Sciatic nerve (tissue), 2 donors: ENCODE measurements around the gene CA6. TPM values are rescaled to one million over a fixed set of nuclear protein-coding genes. Genes with fewer than 3 reads are reported as not detected.
A peak's percentile ranks its signal among the peaks of the same experiment; 100 is the strongest.
"Not testable (repeated sequence)": the region's sequence is repeated elsewhere in the genome, so short reads cannot be mapped to it uniquely, and the experiment has no call there.

Source experiments
- ATAC-seq: fragments of 200-7000 bp; cut with Tn5 transposase; one replicate; pipeline ENCODE4 v1.9.1; 2020; ENCODE audit warnings: mild to moderate bottlenecking, moderate library complexity
- DNase-seq: peaks from one replicate; pipeline ENCODE4 v3.0.0-alpha.2; 2020; ENCODE audit warnings: low spot score
- intact Hi-C: fragments of 100-400 bp; cut with DNase I; formaldehyde crosslinking; loops from one replicate; pipeline ENCODE4 v1.14.2; 2022
- total RNA-seq: library from RNA; stranded (reverse); fragmentation: NEBNext Ultra II Directional; extraction: Animal tissue kit (Norgen Biotek cat#: 25700); gene quantifications from one replicate; pipeline ENCODE4 v1.2.1, GENCODE V29; 2021
- donor health status: DM: no; HTN: no; CAD: no.
- donor health status: DM: no; HTN: no; CAD: no.

The CA6 gene
- total RNA-seq, 1 donor from 2014 or later, result not detected

DNA sequence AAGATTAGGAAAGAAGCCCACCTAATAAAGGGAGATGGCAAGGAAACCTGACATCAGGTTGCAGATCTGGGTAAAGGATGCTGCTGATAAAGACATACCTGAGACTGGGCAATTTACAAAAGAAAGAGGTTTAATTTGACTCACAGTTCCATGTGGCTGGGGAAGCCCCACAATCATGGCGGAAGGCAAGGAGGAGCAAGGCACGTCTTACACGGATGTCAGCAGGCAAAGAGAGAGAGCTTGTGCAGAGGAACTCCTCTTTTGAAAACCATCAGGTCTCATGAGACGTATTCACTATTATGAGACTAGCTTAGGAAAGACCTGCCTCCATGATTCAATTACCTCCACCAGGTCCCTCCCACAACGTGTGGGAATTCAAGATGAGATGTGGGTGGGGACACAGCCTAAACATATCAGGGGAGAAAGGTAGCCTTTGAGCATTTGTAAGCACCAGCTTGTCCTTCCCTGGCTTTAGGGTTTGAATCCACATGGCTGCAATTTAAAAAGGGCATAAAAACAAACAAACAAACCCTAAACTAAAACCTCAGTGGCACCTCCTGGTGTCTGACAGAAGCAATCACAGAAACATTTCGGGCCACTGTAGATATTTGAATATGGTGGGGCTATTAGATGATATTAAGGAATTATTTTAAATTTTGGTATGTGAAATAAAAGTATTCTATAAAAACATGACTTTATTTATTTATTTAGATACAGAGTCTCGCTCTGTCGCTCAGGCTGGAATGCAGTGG, 47.4 kb downstream of the CA6 start:
- DNase-seq (no peak), ATAC-seq (no peak)
- intact Hi-C loops, result no loop called here

DNA sequence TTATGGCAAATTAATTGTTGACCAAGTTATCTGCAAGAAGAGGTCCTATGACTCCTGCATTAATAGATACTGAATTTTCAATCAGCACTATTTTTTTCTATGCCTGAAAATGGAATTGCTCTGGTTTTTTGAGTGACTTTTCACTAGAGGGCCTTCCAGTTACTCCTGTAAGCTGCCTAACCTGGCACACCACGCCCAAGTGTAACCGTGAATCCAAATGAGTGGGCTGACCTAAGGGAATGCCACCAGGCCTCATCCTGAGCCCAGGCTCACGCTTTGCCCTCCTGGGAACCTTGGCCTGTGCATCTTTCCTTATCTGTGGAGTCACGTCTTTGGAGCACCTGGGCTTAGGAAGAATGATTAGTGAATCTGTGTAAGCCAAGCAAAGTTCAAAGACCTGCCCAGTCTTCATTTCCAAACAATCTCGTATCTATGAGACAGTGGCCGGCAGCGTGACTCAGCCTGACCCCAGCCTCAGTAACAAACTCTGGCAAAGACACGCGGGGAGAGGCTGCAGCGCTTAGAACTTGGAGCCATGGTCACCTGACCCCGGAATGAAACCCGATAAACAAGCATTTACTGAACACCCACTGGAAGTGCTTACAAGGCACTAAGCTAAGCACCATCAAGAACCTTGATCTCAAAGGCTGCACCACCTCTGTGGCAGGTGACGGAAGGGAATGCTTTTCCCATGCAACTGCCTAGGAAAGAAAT, 48.5 kb downstream of the CA6 start:
- ATAC-seq, result not testable (repeated sequence)

DNA sequence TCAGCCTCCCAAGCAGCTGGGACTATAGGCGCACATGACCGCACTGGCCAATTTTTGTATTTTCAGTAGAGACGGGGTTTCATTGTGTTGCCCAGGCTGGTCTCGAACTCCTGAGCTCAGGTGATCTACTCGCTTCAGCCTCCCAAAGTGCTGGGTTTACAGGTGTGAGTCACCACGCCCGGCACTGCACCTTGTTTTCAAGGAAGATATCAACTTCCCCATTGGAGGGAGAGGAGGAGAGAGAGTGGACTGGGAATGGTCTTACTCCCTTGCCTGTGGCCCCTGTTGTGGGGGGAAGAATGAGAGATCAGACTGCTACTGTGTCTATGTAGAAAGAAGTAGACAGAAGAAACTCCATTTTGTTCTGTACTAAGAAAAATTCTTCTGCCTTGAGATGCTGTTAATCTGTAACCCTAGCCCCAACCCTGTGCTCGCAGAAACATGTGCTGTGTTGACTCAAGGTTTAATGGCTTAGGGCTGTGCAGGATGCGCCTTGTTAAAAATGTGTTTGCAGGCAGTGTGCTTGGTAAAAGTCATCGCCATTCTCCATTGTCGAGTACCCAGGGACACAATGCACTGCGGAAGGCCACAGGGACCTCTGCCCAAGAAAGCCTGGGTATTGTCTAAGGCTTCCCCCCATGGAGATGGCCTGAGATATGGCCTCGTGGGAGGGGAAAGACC, 56.0 kb downstream of the CA6 start:
- ATAC-seq, intact Hi-C loops: not testable (repeated sequence)

More for the DNA sequence above, 48.5 kb downstream of the CA6 start:
- intact Hi-C loops, DNase-seq: not testable (repeated sequence)

GRCh38 chr1:9002215-9002560, 56.5 kb downstream of the CA6 start:
- intact Hi-C loops, DNase-seq, ATAC-seq: not testable (repeated sequence)

More for the DNA sequence above, 56.0 kb downstream of the CA6 start:
- DNase-seq, result not testable (repeated sequence)

- intact Hi-C loops, result no loop called here
- no peak for ATAC-seq
- DNase-seq, result no peak
Observed at GRCh38 chr1:9004031-9004699, 58.5 kb downstream of the CA6 start.

DNA sequence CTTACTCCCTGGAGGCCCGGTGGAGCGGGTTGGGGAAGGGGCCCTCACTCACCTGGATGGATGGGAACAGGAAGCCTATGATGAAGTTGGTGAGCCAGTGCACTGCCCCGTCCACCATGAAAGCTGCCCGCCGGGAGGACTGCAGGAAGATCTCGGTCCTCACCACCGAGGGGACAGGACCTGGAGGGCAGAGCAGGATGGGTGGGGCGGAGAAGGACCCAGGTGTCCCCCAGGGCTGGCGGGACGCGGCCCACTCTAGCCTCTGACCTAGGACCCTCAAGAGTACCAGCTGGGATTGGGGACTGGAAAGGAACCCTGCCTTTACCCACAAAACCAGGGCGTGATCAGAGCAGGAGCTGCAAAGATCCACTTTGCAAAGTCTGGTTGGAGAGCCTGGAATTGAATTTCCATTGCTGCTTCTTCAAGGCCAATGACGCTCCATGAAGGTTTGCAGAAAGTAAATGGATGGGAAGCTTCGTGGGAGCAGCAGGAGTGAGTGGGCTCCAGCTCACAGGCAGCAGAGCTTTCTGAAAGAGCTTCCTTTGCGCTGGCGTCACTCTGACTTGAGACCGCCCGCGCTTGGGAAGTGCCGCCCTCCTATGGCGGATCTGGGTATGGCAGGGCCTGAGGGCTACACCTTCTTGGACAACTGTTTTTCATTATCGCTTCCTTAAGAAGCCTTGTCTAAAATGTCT, 59.2 kb downstream of the CA6 start:
- ATAC-seq (peak; percentile 91), DNase-seq (peak; percentile 93)
- intact Hi-C loops, result no loop called here

- DNase-seq (no peak), ATAC-seq (no peak)
- intact Hi-C loops, result no loop called here
Observed at GRCh38 chr1:9005395-9005708, 59.7 kb downstream of the CA6 start.

GRCh38 chr1:9006956-9007615, 61.4 kb downstream of the CA6 start:
- intact Hi-C loops, result no loop called here
- DNase-seq (no peak), ATAC-seq (no peak)

GRCh38 chr1:9008236-9008635, 62.6 kb downstream of the CA6 start:
- ATAC-seq (no peak), DNase-seq (no peak)
- intact Hi-C loops, result no loop called here

DNA sequence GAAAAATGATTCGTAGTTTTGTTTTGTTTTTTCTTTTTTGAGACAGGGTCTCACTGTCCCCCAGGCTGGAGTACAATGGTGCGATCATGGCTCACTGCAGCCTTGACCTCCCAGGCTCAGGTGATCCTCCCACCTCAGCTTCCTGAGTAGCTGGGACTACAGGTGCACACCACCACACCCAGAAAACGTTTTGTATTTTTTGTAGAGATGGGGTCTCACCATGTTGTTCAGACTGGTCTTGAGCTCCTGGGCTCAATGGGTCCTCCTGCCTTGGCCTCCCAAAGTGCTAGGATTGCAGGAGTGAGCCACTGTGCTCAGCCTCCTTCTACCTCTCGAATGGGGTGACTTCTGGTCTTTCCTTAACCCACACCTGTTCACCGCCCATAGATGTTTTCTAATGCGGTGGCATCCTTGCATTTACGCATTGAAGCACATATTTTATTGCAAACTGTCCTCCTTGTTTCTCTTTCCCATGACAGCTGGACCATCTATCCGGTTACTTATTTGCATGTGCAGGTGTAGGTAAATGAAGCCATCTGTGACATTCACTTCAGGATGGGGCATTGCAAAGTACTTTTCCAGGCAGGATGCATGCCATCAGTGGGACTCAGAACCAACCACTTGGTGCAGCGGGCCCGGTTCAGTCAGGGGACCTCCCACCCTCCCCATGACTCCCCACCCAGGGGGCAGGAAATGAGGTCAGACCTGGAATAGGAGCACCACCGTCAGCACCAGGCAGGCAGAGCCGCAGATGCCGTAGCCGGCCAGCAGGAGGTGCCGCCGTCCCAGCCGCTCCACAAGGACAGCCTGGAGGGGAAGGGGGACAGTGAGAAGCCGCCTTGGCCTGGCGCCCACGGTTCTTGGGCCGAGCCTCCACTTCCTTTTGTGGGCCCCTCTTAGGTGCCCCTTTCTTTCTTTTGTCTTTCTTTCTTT, 64.0 kb downstream of the CA6 start:
- intact Hi-C loops, result no loop called here
- no peak for DNase-seq
- ATAC-seq, result no peak

GRCh38 chr1:9010781-9011323, 65.2 kb downstream of the CA6 start:
- ATAC-seq (peak; percentile 64), DNase-seq (no peak)
- intact Hi-C loops, result no loop called here

DNA sequence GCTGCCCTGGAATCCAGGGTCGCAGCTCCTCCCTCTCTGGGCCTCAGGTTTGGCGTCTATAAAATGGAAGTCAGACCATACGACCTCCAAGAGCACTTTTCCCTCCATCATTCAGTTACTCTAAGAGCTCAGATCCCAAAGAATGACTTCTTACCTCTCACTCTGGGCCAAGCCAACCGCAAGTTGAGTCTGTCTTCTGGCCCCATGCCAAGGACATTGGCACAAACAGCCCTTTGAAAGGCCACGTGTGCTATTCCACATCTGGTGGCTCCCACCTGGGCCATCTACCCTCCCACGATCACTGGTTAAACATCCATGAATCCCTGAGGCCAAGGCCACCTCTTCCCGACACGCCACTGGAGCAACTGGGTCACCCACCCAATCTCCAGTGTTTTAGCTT, 68.2 kb downstream of the CA6 start:
- intact Hi-C loops, result no loop called here
- DNase-seq (no peak), ATAC-seq (no peak)

DNA sequence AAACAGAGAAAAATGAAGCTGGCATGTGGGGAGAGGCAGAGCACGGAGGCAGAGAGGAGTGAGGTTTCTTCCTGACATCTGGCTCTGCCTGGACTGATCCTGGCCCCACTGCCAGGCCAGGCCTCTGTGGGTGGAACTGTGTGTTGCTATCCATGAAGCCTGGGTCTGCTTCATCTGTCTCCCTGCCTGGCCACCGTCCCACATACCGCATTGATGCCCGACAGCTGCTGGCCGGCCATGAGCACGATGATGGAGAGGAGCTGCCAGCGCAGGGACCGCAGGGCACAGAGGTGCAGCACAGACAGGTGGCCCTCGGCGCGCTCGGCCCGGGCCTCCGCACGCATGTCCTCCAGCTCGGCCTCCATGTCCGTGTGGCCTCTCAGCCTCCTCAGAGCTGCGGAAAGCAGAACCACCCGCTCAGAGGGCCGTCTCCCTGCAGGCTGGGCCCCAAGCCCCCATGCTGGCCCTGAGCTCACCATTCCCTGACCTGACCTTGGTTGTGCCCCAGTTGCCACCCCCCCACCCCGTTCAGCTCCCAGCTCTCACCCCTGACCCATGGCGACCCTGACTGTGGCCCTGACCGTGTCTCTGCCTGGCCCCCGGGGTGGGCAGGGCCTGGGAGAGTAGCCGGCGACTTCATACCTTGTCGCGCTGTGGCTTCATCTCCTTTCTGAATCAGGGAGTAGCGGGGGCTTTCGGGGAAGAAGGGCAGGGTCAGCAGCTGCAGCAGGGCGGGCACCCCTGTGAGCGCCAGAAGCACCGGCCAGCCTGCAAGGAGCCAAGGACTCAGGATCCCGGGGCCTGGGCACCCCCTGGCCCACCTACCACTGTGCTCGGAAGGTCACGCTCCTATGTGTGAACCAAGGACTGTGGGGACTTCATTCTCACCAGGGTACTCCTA, 69.1 kb downstream of the CA6 start:
- intact Hi-C loops, result no loop called here
- ATAC-seq (no peak), DNase-seq (no peak)

GRCh38 chr1:9016455-9016854, 70.8 kb downstream of the CA6 start:
- no peak for DNase-seq
- no peak for ATAC-seq
- intact Hi-C loops, result no loop called here

DNA sequence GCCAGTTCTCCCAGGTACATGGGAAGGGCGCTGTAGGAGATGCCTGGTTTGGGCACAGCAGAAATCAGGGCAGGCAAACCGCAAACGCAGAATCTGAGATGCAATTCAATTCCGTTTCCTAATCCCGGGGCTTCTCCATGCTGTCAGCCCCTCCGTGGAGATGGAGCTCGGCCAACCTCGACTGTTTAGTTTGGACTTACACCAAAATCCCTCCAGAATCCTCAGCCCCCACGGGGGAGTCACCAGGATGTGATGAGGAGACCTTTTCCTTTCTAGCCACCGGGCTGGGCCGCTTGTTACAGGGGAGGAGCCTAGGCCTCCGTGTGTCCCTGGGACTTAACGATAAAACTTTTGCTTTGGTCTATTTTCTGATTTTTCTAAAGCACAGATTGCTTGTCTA, 72.7 kb downstream of the CA6 start:
- ATAC-seq (no peak), DNase-seq (no peak)
- intact Hi-C loops, result no loop called here

DNA sequence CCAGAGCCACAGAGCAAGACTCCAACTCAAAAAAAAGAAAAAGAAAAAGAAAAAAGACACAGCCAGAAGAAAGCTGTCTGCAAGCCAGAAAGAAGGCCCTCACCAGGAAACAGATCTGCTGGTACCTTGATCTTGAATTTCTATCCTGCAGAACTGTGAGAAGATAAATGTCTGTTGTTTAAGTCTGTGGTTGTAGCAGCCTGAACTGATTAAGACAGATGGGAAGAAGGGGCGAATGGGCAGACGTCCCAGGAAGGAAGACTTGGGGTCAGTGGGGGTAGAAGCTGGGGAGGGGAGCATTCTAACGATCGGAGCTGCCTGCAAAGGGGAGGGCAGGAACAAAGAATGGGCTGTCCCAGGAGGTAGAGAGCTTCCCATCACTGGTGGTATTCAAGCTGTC, 74.2 kb downstream of the CA6 start:
- no peak for DNase-seq
- ATAC-seq, result no peak
- intact Hi-C loops, result no loop called here
